Ureter (tissue), 1 donor: ENCODE measurements around the gene CSRP2. TPM values are rescaled to one million over a fixed set of nuclear protein-coding genes. Genes with fewer than 3 reads are reported as not detected.

Experiments used
- DNase-seq: peaks from one replicate; pipeline ENCODE4 v3.0.0-alpha.2; 2020; ENCODE audit warnings: low spot score
- total RNA-seq: library from RNA; stranded (reverse); gene quantifications from one replicate; pipeline ENCODE4 v1.2.4, GENCODE V29; 2023
- donor health status: DM: yes; HTN: yes; CAD: no.

The CSRP2 gene
- total RNA-seq, 1 donor from 2014 or later: 41.7 TPM

GRCh38 chr12:76863005-76863670 is 15.7 kb downstream of the CSRP2 start:
- no peak for DNase-seq

GRCh38 chr12:76860256-76860655 is 18.6 kb downstream of the CSRP2 start:
- DNase-seq: no peak

GRCh38 chr12:76859611-76860010 is 19.2 kb downstream of the CSRP2 start:
- no peak for DNase-seq

- DNase-seq: no peak
Observed at GRCh38 chr12:76856018-76856644, 22.7 kb downstream of the CSRP2 start.

GRCh38 chr12:76855271-76855670 is 23.5 kb downstream of the CSRP2 start:
- DNase-seq: no peak

- DNase-seq: no peak
Observed at GRCh38 chr12:76852106-76852505, 26.7 kb downstream of the CSRP2 start.

- DNase-seq: no peak
Observed at GRCh38 chr12:76848132-76848531, 30.7 kb downstream of the CSRP2 start.

- no peak for DNase-seq
Observed at GRCh38 chr12:76847260-76847659, 31.6 kb downstream of the CSRP2 start.

GRCh38 chr12:76836633-76837032 is 42.2 kb downstream of the CSRP2 start:
- no peak for DNase-seq

GRCh38 chr12:76830436-76830835 is 48.4 kb downstream of the CSRP2 start:
- no peak for DNase-seq

GRCh38 chr12:76820888-76821482 is 57.8 kb downstream of the CSRP2 start:
- no peak for DNase-seq

GRCh38 chr12:76813972-76814371 is 64.8 kb downstream of the CSRP2 start:
- no peak for DNase-seq

GRCh38 chr12:76813265-76813664 is 65.6 kb downstream of the CSRP2 start:
- no peak for DNase-seq

GRCh38 chr12:76811976-76812375 is 66.8 kb downstream of the CSRP2 start:
- DNase-seq: no peak

GRCh38 chr12:76810671-76811419 is 68.0 kb downstream of the CSRP2 start:
- no peak for DNase-seq

Other genes starting within 250 kb of the CSRP2 start
- gene ZDHHC17, start 114.9 kb downstream of the CSRP2 start, total RNA-seq: 51.5 TPM
- 1.7 TPM for gene E2F7, start 186.6 kb upstream of the CSRP2 start, total RNA-seq